Astrocyte (in vitro differentiated cells and primary cell): ENCODE results near the gene SNUPN. TPM values are rescaled to one million over a fixed set of nuclear protein-coding genes. Genes with fewer than 3 reads are reported as not detected.

ENCODE experiments used
- DNase-seq: peaks from one replicate; pipeline ENCODE4 v3.0.0-alpha.2; 2010; ENCODE audit warnings: low read depth
- FAIRE-seq: peaks from 2 replicates; lab custom pipeline; 2011; peaks lifted over from hg19 to GRCh38; lab: Jason Lieb, UNC
- H2AFZ ChIP-seq: 2 replicates; pipeline ENCODE4 v1.6.0; 2012; ENCODE audit warnings: low read depth, low read length, inconsistent platforms
- H3K27ac ChIP-seq: 2 replicates; pipeline ENCODE4 v1.5.1; 2011; ENCODE audit warnings: low read depth, low read length, inconsistent platforms
- H3K27me3 ChIP-seq: 2 replicates; pipeline ENCODE4 v1.6.0; 2011; ENCODE audit warnings: low read length, inconsistent platforms; ENCODE audit not compliant: insufficient read depth
- H3K36me3 ChIP-seq: 2 replicates; pipeline ENCODE4 v1.5.1; 2011; ENCODE audit warnings: low read length, inconsistent platforms; ENCODE audit not compliant: insufficient read depth
- H3K4me1 ChIP-seq: 2 replicates; pipeline ENCODE4 v1.5.1; 2011; ENCODE audit warnings: low read length, inconsistent platforms; ENCODE audit not compliant: insufficient read depth
- H3K4me2 ChIP-seq: 2 replicates; pipeline ENCODE4 v1.6.0; 2012; ENCODE audit warnings: low read length, inconsistent platforms
- H3K4me3 ChIP-seq: 2 replicates; pipeline ENCODE4 v1.5.1; 2011; ENCODE audit warnings: low read depth, mild to moderate bottlenecking, low read length, inconsistent platforms; ENCODE audit not compliant: insufficient read depth
- H3K79me2 ChIP-seq: 2 replicates; pipeline ENCODE4 v1.6.0; 2012; ENCODE audit warnings: mild to moderate bottlenecking, low read length, inconsistent platforms; ENCODE audit not compliant: insufficient read depth
- H3K9ac ChIP-seq: 2 replicates; pipeline ENCODE4 v1.6.0; 2012; ENCODE audit warnings: mild to moderate bottlenecking, low read length, inconsistent platforms
- H3K9me3 ChIP-seq: 2 replicates; pipeline ENCODE4 v1.5.1; 2012; ENCODE audit warnings: low read depth, mild to moderate bottlenecking, low read length, inconsistent platforms; ENCODE audit not compliant: insufficient read depth
- H4K20me1 ChIP-seq: 2 replicates; pipeline ENCODE4 v1.6.0; 2012; ENCODE audit warnings: low read length, inconsistent platforms; ENCODE audit not compliant: insufficient read depth
- H3K27ac Mint-ChIP-seq: one replicate; pipeline ENCODE4 v1.8.0; 2021; ENCODE audit warnings: mild to moderate bottlenecking, mixed read lengths; ENCODE audit not compliant: unreplicated experiment
- H3K27me3 Mint-ChIP-seq: one replicate; pipeline ENCODE4 v1.8.0; 2021; ENCODE audit warnings: low read depth, mixed read lengths; ENCODE audit not compliant: unreplicated experiment
- H3K36me3 Mint-ChIP-seq: one replicate; pipeline ENCODE4 v1.8.0; 2021; ENCODE audit warnings: low read depth, mixed read lengths; ENCODE audit not compliant: unreplicated experiment
- H3K4me1 Mint-ChIP-seq: one replicate; pipeline ENCODE4 v1.8.0; 2021; ENCODE audit warnings: low read depth, mixed read lengths; ENCODE audit not compliant: unreplicated experiment
- H3K4me3 Mint-ChIP-seq: one replicate; pipeline ENCODE4 v1.8.0; 2021; ENCODE audit warnings: mild to moderate bottlenecking, moderate library complexity, mixed read lengths; ENCODE audit not compliant: unreplicated experiment
- H3K9me3 Mint-ChIP-seq: one replicate; pipeline ENCODE4 v1.8.0; 2021; ENCODE audit warnings: mild to moderate bottlenecking, mixed read lengths; ENCODE audit not compliant: unreplicated experiment
- CTCF ChIP-seq: IDR thresholded peaks from 2 replicates; pipeline ENCODE4 v1.5.1; 2011; ENCODE audit warnings: low read depth, mild to moderate bottlenecking, inconsistent platforms, low read length, moderate library complexity; ENCODE audit not compliant: insufficient read depth
- EZH2 ChIP-seq: IDR thresholded peaks from 2 replicates; pipeline ENCODE4 v1.6.1; 2012; ENCODE audit warnings: mild to moderate bottlenecking, low read length, inconsistent platforms; ENCODE audit not compliant: insufficient read depth
- total RNA-seq: library from RNA; stranded (reverse); gene quantifications from 2 replicates; pipeline ENCODE4 v1.2.1, GENCODE V29; 2021

SNUPN gene
- total RNA-seq, 1 donor from 2014 or later = 15.9 TPM

- peak within 1 kb of the TSS; percentile 92 for H3K4me3 ChIP-seq
- Mint-ChIP-seq H3K9me3 (no peaks in the 10 kb centered on the region), H3K4me1 (peaks cover 5% of the 10 kb centered on the region), H3K36me3 (no peaks in the 10 kb centered on the region), H3K27ac (peak within 1 kb of the TSS; percentile 93), H3K27me3 (no peaks in the 10 kb centered on the region), H3K4me3 (peak within 1 kb of the TSS; percentile 92)
- H3K4me1 ChIP-seq = peaks cover 13% of the 10 kb centered on the region
- peaks cover 11% of the 10 kb centered on the region for H4K20me1 ChIP-seq
- no peak for TF ChIP-seq EZH2
- no peak for TF ChIP-seq CTCF
- H3K9me3 ChIP-seq = no peaks in the 10 kb centered on the region
- peak within 1 kb of the TSS; percentile 93 for H3K9ac ChIP-seq
- DNase-seq (peak; percentile 68), FAIRE-seq (no peak)
- H3K4me2 ChIP-seq = peak within 1 kb of the TSS; percentile 87
- H3K27me3 ChIP-seq = no peaks in the 10 kb centered on the region
- peaks cover 44% of the 10 kb centered on the region for H3K79me2 ChIP-seq
- H3K36me3 ChIP-seq = no peaks in the 10 kb centered on the region
- H3K27ac ChIP-seq = peak within 1 kb of the TSS; percentile 79
- H2AFZ ChIP-seq = peak within 1 kb of the TSS; percentile 74
Observed at GRCh38 chr15:75578948-75579920, 46.3 kb downstream of the SNUPN start, which contains the start of gene PTPN9. Gene PTPN9 (minus strand): TSS chr15:75579315. CDS start chr15:75578776, 539 bp downstream.

DNA sequence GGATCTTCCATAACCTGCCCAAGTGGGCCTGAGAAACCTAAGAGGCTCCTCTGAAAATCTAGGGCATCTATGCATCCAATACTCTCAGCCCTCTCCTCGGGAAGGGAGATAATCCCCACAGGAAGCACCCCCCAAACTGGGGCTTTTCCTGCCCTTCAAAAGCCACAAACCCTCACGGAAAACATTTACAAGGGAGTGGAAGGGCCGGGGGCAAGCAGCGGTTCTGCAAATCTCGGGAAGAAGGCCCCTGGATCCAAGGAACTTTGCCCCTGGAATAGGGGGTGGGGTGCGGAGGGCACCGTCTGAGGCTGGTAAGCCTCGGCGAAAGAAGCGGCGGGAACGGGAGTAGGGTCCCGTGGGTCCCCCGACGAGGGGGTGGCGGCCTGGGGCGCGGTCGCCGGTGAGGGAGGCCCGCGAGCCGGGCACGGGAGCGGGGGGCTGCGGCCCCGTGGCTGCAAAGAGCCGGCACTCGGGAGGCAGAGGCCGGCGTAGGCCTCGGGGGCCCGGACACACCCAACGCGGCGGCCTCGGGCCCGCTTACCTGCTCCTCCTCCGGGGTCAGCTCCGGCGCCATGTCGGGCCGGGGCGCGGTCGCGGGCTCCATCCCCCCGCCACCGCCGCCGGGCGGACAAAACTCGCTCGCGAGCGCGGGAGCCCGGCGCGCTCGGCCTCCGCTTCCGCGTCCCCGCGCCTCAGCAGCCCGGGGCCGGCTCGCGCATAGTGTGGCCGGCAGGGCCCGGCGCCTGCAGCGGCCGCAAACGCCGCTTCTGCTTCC is 47.2 kb downstream of the SNUPN start:
- peaks cover 20% of the 10 kb centered on the region for H4K20me1 ChIP-seq
- H3K4me3 ChIP-seq = peak overlapping the region; percentile 92
- FAIRE-seq (no peak), DNase-seq (no peak)
- peaks cover 11% of the 10 kb centered on the region for H3K4me1 ChIP-seq
- Mint-ChIP-seq H3K9me3 (peaks cover 2% of the 10 kb centered on the region), H3K27me3 (no peaks in the 10 kb centered on the region), H3K4me1 (peaks cover 1% of the 10 kb centered on the region), H3K4me3 (peak overlapping the region; percentile 92), H3K36me3 (no peaks in the 10 kb centered on the region), H3K27ac (peak overlapping the region; percentile 93)
- H3K27ac ChIP-seq = peak overlapping the region; percentile 79
- peak overlapping the region; percentile 87 for H3K4me2 ChIP-seq
- H3K27me3 ChIP-seq = no peaks in the 10 kb centered on the region
- no peaks in the 10 kb centered on the region for H3K9me3 ChIP-seq
- no peaks in the 10 kb centered on the region for H3K36me3 ChIP-seq
- no peak for TF ChIP-seq EZH2
- no peak for TF ChIP-seq CTCF
- peaks cover 52% of the 10 kb centered on the region for H3K79me2 ChIP-seq
- peak overlapping the region; percentile 93 for H3K9ac ChIP-seq
- H2AFZ ChIP-seq = peak overlapping the region; percentile 74
